GM12878 (cell line): Measurements from ENCODE around the gene ATG14. TPM values are rescaled to one million over a fixed set of nuclear protein-coding genes. Genes with fewer than 3 reads are reported as not detected.

ENCODE experiments used
- EZH2 ChIP-seq: IDR thresholded peaks from 2 replicates; pipeline ENCODE4 v1.6.1; 2012; ENCODE audit warnings: low read depth, mild to moderate bottlenecking, control low read depth, inconsistent platforms, low read length, borderline replicate concordance; ENCODE audit not compliant: control insufficient read depth
- RCOR1 ChIP-seq: conservative IDR thresholded peaks from 2 replicates; pipeline ENCODE4 v1.6.1; 2012; ENCODE audit warnings: low read depth, low read length, improper control_type of control experiment
- polyA plus RNA-seq, 11 experiments: library from polyadenylated mRNA; depleted of rRNA in 4 of 11; unstranded in 6 of 11; stranded (reverse) in 5 of 11; fragments of >200 nt; fragmentation: Nextera tagmentation in 4 of 11; fragmentation: Illumina TruSeq in 1 of 11; extraction: Ambion mirVana in 4 of 11; extraction: Trizol in 1 of 11; gene quantifications; 1 replicate in 1 of 11; 2 replicates in 10 of 11; pipeline versions ENCODE4 v1.2.1 to v1.2.3, GENCODE V29; 2011 to 2016; ENCODE audit warnings: inconsistent platforms in 2 of 11, missing spikeins in 2 of 11, low read depth in 1 of 11
- total RNA-seq, 4 experiments: library from RNA; depleted of rRNA in 3 of 4; stranded (reverse); fragments of >200 nt in 3 of 4; fragmentation: Illumina TruSeq in 1 of 4; extraction: Trizol in 1 of 4; gene quantifications; 2 replicates each; pipeline versions ENCODE4 v1.2.1 to v1.2.3, GENCODE V29; 2013 to 2021
- TF ChIP-seq, protein P1 (sequence below): IDR thresholded peaks from 2 replicates; pipeline ENCODE4 v1.6.1; 2012; ENCODE audit warnings: improper control_type of control experiment, low read depth, low read length; ENCODE audit not compliant: insufficient replicate concordance
- TF ChIP-seq, protein P2 (sequence below): IDR thresholded peaks from 2 replicates; pipeline ENCODE4 v1.6.1; 2011; ENCODE audit warnings: borderline replicate concordance, low read depth, mild to moderate bottlenecking, moderate library complexity, low read length; ENCODE audit not compliant: insufficient read depth, poor library complexity, severe bottlenecking
- TF ChIP-seq, protein P3 (sequence below): fragments of 450-650 bp; formaldehyde crosslinking; IDR thresholded peaks from 2 replicates; pipeline ENCODE4 v1.4.0; 2022; ENCODE audit warnings: mild to moderate bottlenecking, moderate library complexity
- TF ChIP-seq, protein P4 (sequence below): fragments of 450-650 bp; IDR thresholded peaks from 2 replicates; pipeline ENCODE4 v1.6.1; 2017; ENCODE audit warnings: mild to moderate bottlenecking, low read depth, inconsistent platforms; ENCODE audit not compliant: poor library complexity, severe bottlenecking

Gene ATG14
- total and polyA plus RNA-seq, 10 of the 15 experiments (the other 5 are each of a cell fraction or from before 2014, with no cell fraction given): 1.1 to 6.4 (median 5.0) TPM

DNA sequence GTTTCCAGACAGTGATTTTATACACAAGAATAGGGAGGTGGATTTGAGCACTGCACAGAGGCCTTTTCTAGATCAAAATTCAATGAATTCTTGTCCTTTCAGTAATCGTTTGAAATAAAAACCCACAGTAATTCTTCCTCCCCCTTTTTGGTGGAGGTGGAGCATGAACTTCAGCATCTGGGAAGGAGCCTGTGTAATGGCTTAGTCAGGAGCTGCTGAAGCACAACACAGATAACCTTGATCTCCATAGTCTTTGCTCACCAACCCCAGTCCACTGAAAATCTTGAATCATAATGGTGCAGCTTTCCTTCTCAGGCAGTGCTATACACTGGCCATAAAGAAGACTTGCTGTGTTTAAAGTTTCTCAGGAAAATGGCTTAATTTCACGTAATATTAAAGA is 35.2 kb upstream of the ATG14 start (continued):
- TF ChIP-seq, protein P1, sequence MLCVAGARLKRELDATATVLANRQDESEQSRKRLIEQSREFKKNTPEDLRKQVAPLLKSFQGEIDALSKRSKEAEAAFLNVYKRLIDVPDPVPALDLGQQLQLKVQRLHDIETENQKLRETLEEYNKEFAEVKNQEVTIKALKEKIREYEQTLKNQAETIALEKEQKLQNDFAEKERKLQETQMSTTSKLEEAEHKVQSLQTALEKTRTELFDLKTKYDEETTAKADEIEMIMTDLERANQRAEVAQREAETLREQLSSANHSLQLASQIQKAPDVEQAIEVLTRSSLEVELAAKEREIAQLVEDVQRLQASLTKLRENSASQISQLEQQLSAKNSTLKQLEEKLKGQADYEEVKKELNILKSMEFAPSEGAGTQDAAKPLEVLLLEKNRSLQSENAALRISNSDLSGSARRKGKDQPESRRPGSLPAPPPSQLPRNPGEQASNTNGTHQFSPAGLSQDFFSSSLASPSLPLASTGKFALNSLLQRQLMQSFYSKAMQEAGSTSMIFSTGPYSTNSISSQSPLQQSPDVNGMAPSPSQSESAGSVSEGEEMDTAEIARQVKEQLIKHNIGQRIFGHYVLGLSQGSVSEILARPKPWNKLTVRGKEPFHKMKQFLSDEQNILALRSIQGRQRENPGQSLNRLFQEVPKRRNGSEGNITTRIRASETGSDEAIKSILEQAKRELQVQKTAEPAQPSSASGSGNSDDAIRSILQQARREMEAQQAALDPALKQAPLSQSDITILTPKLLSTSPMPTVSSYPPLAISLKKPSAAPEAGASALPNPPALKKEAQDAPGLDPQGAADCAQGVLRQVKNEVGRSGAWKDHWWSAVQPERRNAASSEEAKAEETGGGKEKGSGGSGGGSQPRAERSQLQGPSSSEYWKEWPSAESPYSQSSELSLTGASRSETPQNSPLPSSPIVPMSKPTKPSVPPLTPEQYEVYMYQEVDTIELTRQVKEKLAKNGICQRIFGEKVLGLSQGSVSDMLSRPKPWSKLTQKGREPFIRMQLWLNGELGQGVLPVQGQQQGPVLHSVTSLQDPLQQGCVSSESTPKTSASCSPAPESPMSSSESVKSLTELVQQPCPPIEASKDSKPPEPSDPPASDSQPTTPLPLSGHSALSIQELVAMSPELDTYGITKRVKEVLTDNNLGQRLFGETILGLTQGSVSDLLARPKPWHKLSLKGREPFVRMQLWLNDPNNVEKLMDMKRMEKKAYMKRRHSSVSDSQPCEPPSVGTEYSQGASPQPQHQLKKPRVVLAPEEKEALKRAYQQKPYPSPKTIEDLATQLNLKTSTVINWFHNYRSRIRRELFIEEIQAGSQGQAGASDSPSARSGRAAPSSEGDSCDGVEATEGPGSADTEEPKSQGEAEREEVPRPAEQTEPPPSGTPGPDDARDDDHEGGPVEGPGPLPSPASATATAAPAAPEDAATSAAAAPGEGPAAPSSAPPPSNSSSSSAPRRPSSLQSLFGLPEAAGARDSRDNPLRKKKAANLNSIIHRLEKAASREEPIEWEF: no peak
- TF ChIP-seq, protein P2, sequence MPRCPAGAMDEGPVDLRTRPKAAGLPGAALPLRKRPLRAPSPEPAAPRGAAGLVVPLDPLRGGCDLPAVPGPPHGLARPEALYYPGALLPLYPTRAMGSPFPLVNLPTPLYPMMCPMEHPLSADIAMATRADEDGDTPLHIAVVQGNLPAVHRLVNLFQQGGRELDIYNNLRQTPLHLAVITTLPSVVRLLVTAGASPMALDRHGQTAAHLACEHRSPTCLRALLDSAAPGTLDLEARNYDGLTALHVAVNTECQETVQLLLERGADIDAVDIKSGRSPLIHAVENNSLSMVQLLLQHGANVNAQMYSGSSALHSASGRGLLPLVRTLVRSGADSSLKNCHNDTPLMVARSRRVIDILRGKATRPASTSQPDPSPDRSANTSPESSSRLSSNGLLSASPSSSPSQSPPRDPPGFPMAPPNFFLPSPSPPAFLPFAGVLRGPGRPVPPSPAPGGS: no peak
- TF ChIP-seq RCOR1 (no peak), EZH2 (no peak)
- TF ChIP-seq, protein P3, sequence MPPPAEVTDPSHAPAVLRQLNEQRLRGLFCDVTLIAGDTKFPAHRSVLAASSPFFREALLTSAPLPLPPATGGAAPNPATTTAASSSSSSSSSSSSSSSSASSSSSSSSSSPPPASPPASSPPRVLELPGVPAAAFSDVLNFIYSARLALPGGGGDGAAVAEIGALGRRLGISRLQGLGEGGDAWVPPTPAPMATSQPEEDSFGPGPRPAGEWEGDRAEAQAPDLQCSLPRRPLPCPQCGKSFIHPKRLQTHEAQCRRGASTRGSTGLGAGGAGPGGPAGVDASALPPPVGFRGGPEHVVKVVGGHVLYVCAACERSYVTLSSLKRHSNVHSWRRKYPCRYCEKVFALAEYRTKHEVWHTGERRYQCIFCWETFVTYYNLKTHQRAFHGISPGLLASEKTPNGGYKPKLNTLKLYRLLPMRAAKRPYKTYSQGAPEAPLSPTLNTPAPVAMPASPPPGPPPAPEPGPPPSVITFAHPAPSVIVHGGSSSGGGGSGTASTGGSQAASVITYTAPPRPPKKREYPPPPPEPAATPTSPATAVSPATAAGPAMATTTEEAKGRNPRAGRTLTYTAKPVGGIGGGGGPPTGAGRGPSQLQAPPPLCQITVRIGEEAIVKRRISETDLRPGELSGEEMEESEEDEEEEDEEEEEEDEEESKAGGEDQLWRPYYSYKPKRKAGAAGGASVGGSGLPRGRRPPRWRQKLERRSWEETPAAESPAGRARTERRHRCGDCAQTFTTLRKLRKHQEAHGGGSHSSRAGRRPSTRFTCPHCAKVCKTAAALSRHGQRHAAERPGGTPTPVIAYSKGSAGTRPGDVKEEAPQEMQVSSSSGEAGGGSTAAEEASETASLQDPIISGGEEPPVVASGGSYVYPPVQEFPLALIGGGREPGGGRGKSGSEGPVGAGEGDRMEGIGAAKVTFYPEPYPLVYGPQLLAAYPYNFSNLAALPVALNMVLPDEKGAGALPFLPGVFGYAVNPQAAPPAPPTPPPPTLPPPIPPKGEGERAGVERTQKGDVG (CRISPR knock-in tag): no peak
- TF ChIP-seq, protein P4, sequence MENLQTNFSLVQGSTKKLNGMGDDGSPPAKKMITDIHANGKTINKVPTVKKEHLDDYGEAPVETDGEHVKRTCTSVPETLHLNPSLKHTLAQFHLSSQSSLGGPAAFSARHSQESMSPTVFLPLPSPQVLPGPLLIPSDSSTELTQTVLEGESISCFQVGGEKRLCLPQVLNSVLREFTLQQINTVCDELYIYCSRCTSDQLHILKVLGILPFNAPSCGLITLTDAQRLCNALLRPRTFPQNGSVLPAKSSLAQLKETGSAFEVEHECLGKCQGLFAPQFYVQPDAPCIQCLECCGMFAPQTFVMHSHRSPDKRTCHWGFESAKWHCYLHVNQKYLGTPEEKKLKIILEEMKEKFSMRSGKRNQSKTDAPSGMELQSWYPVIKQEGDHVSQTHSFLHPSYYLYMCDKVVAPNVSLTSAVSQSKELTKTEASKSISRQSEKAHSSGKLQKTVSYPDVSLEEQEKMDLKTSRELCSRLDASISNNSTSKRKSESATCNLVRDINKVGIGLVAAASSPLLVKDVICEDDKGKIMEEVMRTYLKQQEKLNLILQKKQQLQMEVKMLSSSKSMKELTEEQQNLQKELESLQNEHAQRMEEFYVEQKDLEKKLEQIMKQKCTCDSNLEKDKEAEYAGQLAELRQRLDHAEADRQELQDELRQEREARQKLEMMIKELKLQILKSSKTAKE: no peak
